HG02623 (cell line): ENCODE data around the gene RAD51B.

Source experiments
- ATAC-seq: cut with Tn5 transposase; IDR thresholded peaks from one replicate; pipeline ENCODE4 v1.9.1; 2021; ENCODE audit warnings: moderate library complexity; ENCODE audit not compliant: unreplicated experiment

The RAD51B gene

DNA sequence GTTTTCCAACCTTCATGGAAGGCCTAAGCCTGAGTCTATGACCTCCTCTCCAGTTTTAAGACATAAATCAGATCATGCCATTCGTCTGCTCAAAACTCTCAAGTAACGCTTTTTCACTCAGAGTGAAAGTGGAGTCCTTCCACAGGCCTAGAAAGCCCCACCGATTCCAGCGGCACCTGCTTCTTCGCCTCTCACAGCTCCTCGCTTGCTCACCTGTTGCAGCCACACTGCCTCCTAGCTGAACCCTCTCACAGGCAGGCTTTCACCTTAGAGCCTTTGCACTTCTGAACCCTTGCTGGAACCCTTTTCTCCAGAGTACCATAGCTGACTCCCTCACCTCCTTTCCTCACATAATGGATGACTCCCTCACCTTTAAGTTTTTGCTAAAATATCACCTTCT, 672.2 kb downstream of the RAD51B start:
- ATAC-seq: no peak

DNA sequence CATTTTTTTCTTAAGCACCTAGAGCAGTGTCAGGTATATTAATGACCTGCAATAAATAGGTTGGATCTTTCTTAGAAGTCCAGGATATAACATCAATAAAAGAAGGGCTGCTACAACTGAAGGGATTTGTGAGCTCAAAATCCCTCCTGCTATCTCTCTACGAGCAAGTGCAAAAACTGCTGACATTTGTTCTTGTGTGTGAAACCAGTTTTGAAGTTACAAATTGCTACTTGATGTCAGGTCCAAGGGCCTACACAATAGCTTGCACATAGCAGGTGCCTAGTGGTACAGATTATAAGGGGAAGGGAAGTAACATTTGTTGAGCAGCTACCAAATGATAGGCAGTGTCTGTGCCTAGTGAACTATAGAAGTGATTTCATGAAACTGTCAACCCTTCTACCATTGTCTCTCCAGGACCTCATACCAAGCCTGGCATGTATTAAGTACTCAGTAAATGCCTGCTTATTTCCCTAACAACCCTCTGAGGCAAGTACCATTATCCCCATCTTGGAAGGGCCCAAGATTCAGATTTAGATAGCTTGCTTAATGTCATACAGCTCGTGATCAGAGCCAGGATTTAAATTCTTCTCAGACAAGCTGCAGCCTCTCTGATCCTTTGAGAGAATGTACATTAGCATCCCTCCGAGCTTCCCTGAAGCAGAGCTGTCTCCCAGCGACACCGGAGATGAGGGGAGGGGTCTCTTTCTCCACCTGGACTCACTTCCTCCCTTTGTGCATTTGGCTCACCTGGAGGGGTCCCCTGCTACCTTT, 673.0 kb downstream of the RAD51B start:
- no peak for ATAC-seq

DNA sequence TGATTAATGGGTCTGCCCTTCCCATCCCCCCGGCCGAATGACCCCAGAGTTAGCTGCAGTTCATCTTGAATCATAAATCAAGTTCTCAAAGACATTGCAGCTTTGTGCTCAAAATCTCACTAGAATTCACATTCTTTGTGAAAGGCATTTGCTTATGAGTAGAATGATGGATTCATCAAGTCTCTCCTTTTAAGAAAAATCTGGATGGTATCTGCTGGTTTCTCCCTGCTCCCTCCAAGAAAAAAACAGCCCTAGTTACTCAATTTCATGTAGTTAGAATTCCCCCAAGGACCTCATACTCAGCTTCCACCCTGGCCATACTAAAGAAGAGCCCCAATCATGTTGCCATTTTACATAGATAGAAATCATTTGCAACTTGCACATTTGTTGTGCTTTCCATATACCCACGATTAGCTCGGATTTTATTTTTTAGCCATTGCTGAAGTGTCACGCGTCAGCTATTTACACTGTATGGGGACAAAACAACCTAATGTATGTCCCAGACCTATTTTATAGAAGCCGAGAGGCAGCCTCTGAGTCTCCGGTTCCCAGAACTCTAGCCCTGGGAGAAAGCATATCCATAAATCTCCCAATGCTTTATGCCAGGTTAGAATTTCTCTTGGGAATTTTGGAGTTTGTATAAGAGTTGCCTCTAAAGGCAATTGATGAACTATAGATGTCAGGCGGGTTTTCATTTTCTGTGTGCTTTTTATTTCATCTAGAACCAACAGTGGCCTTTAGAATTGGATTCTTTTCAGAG, 673.8 kb downstream of the RAD51B start:
- ATAC-seq: no peak

DNA sequence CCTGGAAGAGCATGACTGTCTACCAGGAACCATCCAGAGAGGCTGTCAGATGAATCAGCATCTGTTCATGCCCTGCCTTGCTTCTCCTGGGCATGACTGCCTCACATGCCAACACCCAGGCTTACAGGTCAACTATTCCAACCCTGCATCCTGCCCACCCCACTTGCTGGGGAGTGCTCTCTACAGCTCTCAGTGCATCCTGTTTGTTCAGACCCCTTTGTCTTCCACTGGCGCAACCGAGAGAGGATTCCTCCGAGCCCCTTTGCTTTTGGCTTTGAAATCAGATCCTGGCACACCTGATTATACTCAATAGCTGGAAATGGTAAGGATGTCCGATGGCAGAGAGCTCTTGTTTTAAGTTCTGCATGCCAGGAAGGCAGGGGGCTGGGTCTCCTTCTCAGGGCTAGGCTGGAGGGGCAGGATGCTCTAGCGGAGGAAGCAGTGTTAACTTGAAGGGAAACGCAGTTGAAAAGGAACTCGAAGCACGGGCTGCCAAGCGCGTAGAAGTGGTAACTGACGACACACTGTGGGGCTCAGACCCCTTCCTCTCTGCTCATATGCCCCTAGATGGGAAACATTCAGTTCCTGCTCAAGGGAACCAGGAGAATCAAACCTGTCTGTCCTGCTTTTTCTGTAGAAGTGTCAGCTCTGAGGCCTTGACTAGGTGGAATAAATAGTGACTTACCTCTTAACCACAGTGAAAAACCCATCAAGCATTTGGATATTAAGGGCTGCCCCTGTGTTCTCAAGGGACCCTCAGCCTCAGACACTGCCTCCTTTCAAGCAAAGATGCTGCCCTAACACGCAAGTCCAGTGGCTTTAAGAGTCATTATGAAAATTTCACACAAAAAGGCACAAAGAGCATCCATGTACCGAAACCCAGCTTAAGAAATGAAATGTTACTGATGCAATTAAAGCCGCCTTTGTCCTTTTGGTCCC, 675.8 kb downstream of the RAD51B start:
- ATAC-seq: peak; percentile 48

- ATAC-seq: no peak
Observed at GRCh38 chr14:68497011-68497410, 677.4 kb downstream of the RAD51B start.

DNA sequence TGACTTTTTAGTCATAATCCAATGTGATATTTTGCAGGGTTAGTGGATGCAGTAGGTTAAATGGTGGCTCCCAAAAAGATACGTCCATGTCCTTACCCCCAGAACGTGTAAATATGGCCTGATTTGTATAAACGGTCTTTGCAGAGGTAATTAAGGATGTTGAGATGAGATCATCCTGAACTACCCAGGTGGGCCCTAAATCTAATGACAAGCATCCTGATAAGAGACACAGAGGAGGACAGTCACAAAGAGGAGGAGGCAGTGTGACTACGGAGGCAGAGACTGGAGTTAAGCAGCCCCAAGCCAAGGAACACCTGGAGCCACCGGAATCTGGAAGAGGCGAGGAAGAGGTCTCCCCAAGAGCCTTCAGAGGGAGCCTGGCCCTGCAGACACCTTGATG, 679.9 kb downstream of the RAD51B start:
- no peak for ATAC-seq

DNA sequence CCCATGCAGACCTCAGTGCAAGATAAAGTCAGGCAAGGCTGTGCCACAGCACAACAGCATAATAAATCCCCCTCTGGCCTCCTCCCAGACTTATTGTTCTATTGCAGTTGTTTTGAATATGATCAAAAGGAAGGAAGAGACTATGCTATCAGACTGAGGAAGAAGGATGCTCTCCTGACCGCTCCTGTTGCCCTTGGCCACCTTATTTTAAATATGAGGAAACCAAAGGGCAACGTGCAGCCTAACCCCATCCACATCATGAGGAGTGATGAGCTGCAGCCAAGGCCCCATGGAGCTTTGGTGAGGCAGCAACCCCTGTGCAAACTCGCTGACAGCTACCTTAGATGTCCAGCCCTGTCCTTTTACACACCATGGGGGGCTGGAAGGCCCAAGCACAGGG, 681.6 kb downstream of the RAD51B start:
- ATAC-seq: no peak

DNA sequence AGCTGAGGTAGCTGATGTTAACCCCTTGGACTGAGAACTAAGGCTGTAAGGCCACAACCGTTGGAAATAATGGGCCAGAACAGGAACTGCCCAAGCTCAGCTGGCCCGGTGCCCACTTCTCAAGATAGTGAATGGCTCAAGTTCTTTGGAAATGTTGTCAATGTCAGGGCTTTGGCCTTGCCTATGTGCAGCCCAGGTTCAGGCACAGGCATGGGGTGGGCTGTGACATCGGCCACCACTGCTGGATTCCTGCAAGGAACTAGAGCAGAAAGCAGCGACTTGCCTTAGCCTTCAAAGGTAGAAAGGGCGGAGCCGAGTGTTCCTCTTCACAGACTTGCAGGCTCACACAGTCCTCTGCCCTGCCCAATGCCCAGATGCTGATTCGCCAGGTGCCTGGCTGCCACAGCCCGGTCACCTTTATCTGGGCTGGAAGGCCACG, 682.1 kb downstream of the RAD51B start:
- no peak for ATAC-seq

DNA sequence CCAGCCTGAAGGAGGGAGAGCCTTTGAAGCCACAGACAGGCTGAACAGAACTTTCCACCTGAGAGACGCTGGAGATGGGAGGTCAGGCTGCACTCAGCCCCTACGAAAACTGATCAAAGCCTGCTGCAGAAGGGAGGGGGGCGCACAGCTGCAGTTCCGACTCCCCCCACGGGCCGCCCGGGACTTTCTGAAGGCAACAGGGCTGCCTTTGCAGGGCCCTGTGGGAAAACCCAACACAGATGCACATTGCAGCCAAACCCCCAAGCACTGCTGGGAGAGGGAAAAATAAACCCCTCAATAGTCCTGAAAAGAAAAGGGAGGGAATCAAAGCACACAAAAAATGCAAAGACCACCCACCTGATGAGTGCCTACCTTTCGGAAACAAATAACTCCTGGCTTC, 682.7 kb downstream of the RAD51B start:
- ATAC-seq: no peak

- no peak for ATAC-seq
Observed at GRCh38 chr14:68503186-68503825, 683.7 kb downstream of the RAD51B start.

GRCh38 chr14:68504861-68505260, 685.3 kb downstream of the RAD51B start:
- no peak for ATAC-seq

DNA sequence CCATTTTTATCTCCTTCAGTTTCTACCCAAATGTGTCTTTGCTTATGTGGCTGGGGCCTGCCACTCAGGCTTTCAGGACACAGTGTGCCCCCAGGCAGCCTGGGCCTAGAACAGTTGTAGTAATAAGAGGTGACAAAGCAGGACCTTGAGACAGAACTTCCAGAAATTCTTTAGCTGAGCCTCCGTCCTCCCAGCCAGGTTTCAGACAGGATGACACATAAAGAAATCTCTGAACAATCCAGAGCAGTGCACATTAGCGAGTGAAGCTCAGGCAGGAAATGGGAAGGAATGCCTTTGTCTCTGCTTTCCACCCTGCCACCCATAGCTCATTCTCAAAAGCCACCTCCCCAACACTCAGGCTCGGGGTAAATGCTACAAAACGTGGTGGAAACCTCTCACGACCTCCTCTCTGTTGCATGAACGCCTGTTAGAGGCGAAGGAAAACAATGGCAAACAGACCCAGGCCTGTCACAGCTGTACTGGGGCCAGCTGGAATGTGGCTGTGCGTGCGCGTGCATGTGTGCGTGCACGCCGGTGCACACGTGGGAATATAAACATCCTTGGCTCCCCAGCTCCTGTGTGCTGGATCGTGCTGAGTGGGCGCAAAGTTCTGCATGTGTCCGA, 686.6 kb downstream of the RAD51B start:
- ATAC-seq: no peak

DNA sequence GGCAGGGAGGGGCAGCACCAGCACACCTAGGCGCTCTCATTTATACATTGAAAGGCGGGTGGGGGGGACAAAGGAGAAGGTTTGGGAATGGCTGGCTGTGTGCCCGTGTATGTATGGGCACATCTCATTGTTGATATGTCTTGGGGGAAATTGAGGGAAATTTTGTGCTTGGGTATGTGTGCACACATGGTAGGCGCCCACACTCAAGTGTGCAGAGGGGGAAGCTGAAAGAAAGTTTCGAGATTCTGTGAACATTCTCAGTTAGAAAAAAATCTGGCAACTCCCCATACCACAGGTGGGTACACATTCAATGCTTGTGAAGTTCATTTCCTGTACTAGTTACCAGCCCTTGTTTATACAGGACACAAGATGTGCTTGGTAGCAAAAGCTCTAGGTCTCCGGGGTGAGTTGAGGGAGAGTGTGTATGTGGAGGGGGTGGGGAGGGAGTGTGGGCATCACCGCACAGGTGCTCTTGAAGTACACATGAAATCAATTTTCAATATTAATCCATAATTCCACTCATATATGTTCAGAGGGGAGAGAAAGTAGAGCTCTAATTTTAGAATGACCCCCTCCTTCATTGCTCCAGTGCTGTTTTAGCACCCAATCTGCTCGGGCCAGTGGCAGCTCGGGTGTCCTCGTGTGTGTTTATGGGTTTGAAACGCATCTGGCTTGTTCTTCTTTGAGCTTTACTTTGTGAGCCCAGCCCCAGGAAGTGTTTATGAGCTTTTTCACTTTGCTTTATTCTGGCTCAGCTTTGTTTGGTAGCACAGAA, 687.3 kb downstream of the RAD51B start:
- ATAC-seq: peak; percentile 67

DNA sequence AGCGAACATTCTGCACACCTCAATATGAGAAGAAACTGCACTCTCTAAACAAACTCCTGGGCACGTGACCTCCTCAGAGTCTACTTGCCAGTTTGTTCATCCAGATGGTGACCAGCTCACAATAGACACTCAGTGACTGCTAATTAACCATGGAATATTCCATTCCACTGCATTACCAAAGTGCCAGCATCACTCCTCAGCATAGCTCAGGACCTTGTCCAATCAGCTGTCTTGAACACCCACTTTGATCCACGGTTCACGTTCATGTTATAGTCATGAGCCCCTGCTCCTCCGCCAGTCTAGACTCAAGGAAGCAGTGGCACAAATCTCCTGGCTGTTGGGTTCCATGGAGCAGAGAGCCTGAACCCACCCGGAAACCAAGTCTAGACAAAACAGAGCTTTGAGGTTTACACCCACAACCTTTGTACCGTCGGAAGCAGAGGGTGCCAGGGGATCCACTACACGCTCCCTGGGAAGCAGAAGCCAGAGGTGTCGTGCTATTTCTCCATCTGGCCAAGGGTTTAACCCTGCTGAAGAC, 688.0 kb downstream of the RAD51B start:
- no peak for ATAC-seq

- no peak for ATAC-seq
Observed at GRCh38 chr14:68508581-68508980, 689.0 kb downstream of the RAD51B start.

GRCh38 chr14:68509188-68509983, 689.8 kb downstream of the RAD51B start:
- no peak for ATAC-seq

GRCh38 chr14:68510201-68511128, 690.9 kb downstream of the RAD51B start:
- no peak for ATAC-seq
